H1 (cell line): ENCODE results near the gene PRKAA2. TPM values are rescaled to one million over a fixed set of nuclear protein-coding genes. Genes with fewer than 3 reads are reported as not detected.
A peak's percentile ranks its signal among the peaks of the same experiment; 100 is the strongest.

Experiments used
- CTCF ChIA-PET: fragments of 300-600 bp; sonication (Branson Sonifier 250); formaldehyde crosslinking; loops from one replicate; lab custom pipeline; 2021; ENCODE audit not compliant: partially characterized antibody; lab: Charles Lee
- POLR2A ChIA-PET: fragments of 300-600 bp; sonication (Branson Sonifier 250); formaldehyde crosslinking; loops from one replicate; lab custom pipeline; 2021; ENCODE audit warnings: inconsistent platforms; ENCODE audit not compliant: partially characterized antibody; lab: Charles Lee
- DNase-seq, 2 experiments: peaks; one replicate each; pipeline versions ENCODE4 v3.0.0 to v3.0.0-alpha.2; 2010 to 2022; ENCODE audit warnings: low spot score in 2 of 2, low read depth in 1 of 2, mixed read lengths in 1 of 2
- FAIRE-seq: peaks from 2 replicates; lab custom pipeline; 2011; peaks lifted over from hg19 to GRCh38; lab: Jason Lieb, UNC
- H2AFZ ChIP-seq: 2 replicates; pipeline ENCODE4 v1.8.1; 2012; ENCODE audit warnings: low read length, inconsistent platforms
- H2AK5ac ChIP-seq: 2 replicates; pipeline ENCODE4 v1.6.1; 2013; ENCODE audit warnings: low read depth, low read length
- H2BK120ac ChIP-seq: replicated peaks from 2 replicates; pipeline ENCODE3; 2013; ENCODE audit warnings: low read depth, low read length, inconsistent platforms
- H2BK12ac ChIP-seq: 2 replicates; pipeline ENCODE4 v1.6.1; 2013; ENCODE audit warnings: low read depth, low read length
- H2BK15ac ChIP-seq: 2 replicates; pipeline ENCODE4 v1.6.1; 2013; ENCODE audit warnings: low read length
- H2BK20ac ChIP-seq: 2 replicates; pipeline ENCODE4 v1.6.1; 2013; ENCODE audit warnings: low read length
- H2BK5ac ChIP-seq: 2 replicates; pipeline ENCODE4 v1.6.1; 2013; ENCODE audit warnings: low read depth, low read length
- H3K14ac ChIP-seq: 2 replicates; pipeline ENCODE4 v1.6.1; 2013; ENCODE audit warnings: inconsistent platforms; ENCODE audit not compliant: insufficient read length
- H3K18ac ChIP-seq: 2 replicates; pipeline ENCODE4 v1.6.1; 2013; ENCODE audit warnings: low read length; ENCODE audit errors: extremely low read depth
- H3K23ac ChIP-seq: 2 replicates; pipeline ENCODE4 v1.6.1; 2013; ENCODE audit warnings: inconsistent platforms; ENCODE audit not compliant: insufficient read length
- H3K23me2 ChIP-seq: 2 replicates; pipeline ENCODE4 v1.6.1; 2013; ENCODE audit warnings: low read depth, low read length
- H3K27ac ChIP-seq: 2 replicates; pipeline ENCODE4 v1.6.1; 2011; ENCODE audit warnings: low read depth, low read length, inconsistent platforms
- H3K27me3 ChIP-seq, 4 experiments: replicated peaks in 1 of 4; 1 replicate in 1 of 4; 2 replicates in 3 of 4; pipeline versions ENCODE4 v1.6.1 to v1.8.1; 2011 to 2013; ENCODE audit warnings: low read length in 3 of 4, mild to moderate bottlenecking in 3 of 4, inconsistent platforms in 2 of 4, mixed read lengths in 2 of 4, moderate library complexity in 1 of 4; ENCODE audit not compliant: control insufficient read depth in 3 of 4, insufficient read depth in 3 of 4; ENCODE audit errors: extremely low read depth in 1 of 4
- H3K36me3 ChIP-seq, 4 experiments: 2 replicates each; pipeline versions ENCODE4 v1.6.1 to v1.8.1; 2011 to 2013; ENCODE audit warnings: mild to moderate bottlenecking in 4 of 4, low read length in 3 of 4, moderate library complexity in 2 of 4, control low read depth in 1 of 4, inconsistent platforms in 1 of 4; ENCODE audit not compliant: insufficient read depth in 4 of 4, control insufficient read depth in 2 of 4
- H3K4ac ChIP-seq: replicated peaks from 2 replicates; pipeline ENCODE3; 2013; ENCODE audit warnings: low read length, low read depth, mixed read lengths, inconsistent platforms; ENCODE audit not compliant: insufficient read length
- H3K4me1 ChIP-seq, 4 experiments: replicated peaks in 1 of 4; 1 replicate in 1 of 4; 2 replicates in 3 of 4; pipeline versions ENCODE4 v1.6.1 to v1.8.1; 2011 to 2013; ENCODE audit warnings: low read length in 3 of 4, inconsistent platforms in 2 of 4, mixed read lengths in 1 of 4; ENCODE audit not compliant: insufficient read depth in 4 of 4, control insufficient read depth in 3 of 4
- H3K4me2 ChIP-seq, 2 experiments: 2 replicates each; pipeline versions ENCODE4 v1.6.1 to v1.8.1; 2011 to 2013; ENCODE audit warnings: low read depth in 2 of 2, low read length in 2 of 2, control low read depth in 1 of 2, inconsistent platforms in 1 of 2, mild to moderate bottlenecking in 1 of 2; ENCODE audit not compliant: insufficient read depth in 1 of 2
- H3K4me3 ChIP-seq, 4 experiments: fragments of 200-600, 300-600 bp in 1 of 4; sonication (generic), shearing (Covaris generic), sonication (Bioruptor Twin) in 1 of 4; 2 replicates each; pipeline versions ENCODE4 v1.5.1 to v1.8.1; 2011 to 2016; ENCODE audit warnings: low read length in 4 of 4, low read depth in 3 of 4, control low read depth in 2 of 4, inconsistent platforms in 2 of 4, mild to moderate bottlenecking in 2 of 4, mixed read lengths in 1 of 4, moderate library complexity in 1 of 4; ENCODE audit not compliant: insufficient read depth in 2 of 4; ENCODE audit errors: extremely low read depth in 1 of 4
- H3K56ac ChIP-seq: replicated peaks from 2 replicates; pipeline ENCODE3; 2013; ENCODE audit warnings: low read depth, mild to moderate bottlenecking, mixed read lengths, low read length, inconsistent platforms; ENCODE audit not compliant: insufficient read length
- H3K79me1 ChIP-seq: 2 replicates; pipeline ENCODE4 v1.6.1; 2013; ENCODE audit warnings: low read depth, low read length, control low read depth
- H3K79me2 ChIP-seq, 2 experiments: 2 replicates each; pipeline versions ENCODE4 v1.6.1 to v1.8.1; 2012 to 2013; ENCODE audit warnings: low read length in 2 of 2, mild to moderate bottlenecking in 2 of 2, inconsistent platforms in 1 of 2; ENCODE audit not compliant: insufficient read depth in 2 of 2, control insufficient read depth in 1 of 2
- H3K9ac ChIP-seq, 4 experiments: replicated peaks in 1 of 4; 1 replicate in 1 of 4; 2 replicates in 3 of 4; pipeline versions ENCODE4 v1.6.1 to v1.8.1; 2011 to 2013; ENCODE audit warnings: low read depth in 3 of 4, low read length in 3 of 4, control low read depth in 2 of 4, mild to moderate bottlenecking in 2 of 4, moderate library complexity in 2 of 4, inconsistent platforms in 1 of 4; ENCODE audit errors: extremely low read depth in 1 of 4
- H3K9me3 ChIP-seq, 2 experiments: 2 replicates each; pipeline versions ENCODE4 v1.6.1 to v1.8.1; 2012 to 2013; ENCODE audit warnings: mild to moderate bottlenecking in 2 of 2, moderate library complexity in 2 of 2, control low read depth in 1 of 2, inconsistent platforms in 1 of 2, low read depth in 1 of 2, low read length in 1 of 2, mixed read lengths in 1 of 2; ENCODE audit not compliant: insufficient read depth in 2 of 2
- H4K20me1 ChIP-seq, 2 experiments: replicated peaks in 1 of 2; 2 replicates each; pipeline versions ENCODE3 to v1.8.1; 2011 to 2013; ENCODE audit warnings: inconsistent platforms in 2 of 2, low read length in 2 of 2, mild to moderate bottlenecking in 1 of 2; ENCODE audit not compliant: insufficient read depth in 2 of 2, control insufficient read depth in 1 of 2
- H4K5ac ChIP-seq: 2 replicates; pipeline ENCODE4 v1.6.1; 2013; ENCODE audit warnings: low read length, low read depth, mixed read lengths, inconsistent platforms; ENCODE audit not compliant: insufficient read length
- H4K8ac ChIP-seq: 2 replicates; pipeline ENCODE4 v1.8.0; 2013; ENCODE audit warnings: mild to moderate bottlenecking, moderate library complexity, low read length, inconsistent platforms; ENCODE audit not compliant: insufficient read depth; ENCODE audit errors: extremely low read depth
- H4K91ac ChIP-seq: replicated peaks from 2 replicates; pipeline ENCODE3; 2013; ENCODE audit warnings: low read length, mixed read lengths, inconsistent platforms; ENCODE audit not compliant: insufficient read length
- ASH2L ChIP-seq: fragments of 200-600, 300-600 bp; sonication (generic); IDR thresholded peaks from one replicate; pipeline ENCODE4 v1.7.1; 2017; ENCODE audit warnings: low read length
- BRCA1 ChIP-seq: IDR thresholded peaks from 2 replicates; pipeline ENCODE4 v1.6.1; 2012; ENCODE audit warnings: low read depth, low read length, improper control_type of control experiment
- CREB1 ChIP-seq: IDR thresholded peaks from 2 replicates; pipeline ENCODE4 v1.6.1; 2012; ENCODE audit warnings: inconsistent platforms
- CTBP2 ChIP-seq: IDR thresholded peaks from 2 replicates; pipeline ENCODE4 v1.7.0; 2011; ENCODE audit warnings: borderline replicate concordance, mild to moderate bottlenecking, moderate library complexity, mixed read lengths, low read length; ENCODE audit not compliant: insufficient read depth, insufficient read length
- EGR1 ChIP-seq: IDR thresholded peaks from 2 replicates; pipeline ENCODE4 v1.6.1; 2011; ENCODE audit warnings: low read depth, low read length, borderline replicate concordance
- KDM4A ChIP-seq: IDR thresholded peaks from one replicate; pipeline ENCODE4 v1.7.1; 2012; ENCODE audit warnings: low read depth, mild to moderate bottlenecking, moderate library complexity, low read length, inconsistent platforms; ENCODE audit not compliant: severe bottlenecking
- SAP30 ChIP-seq: fragments of 300-600 bp; sonication (generic); IDR thresholded peaks from 2 replicates; pipeline ENCODE4 v1.7.1; 2012; ENCODE audit warnings: low read length, moderate library complexity, mild to moderate bottlenecking, inconsistent platforms; ENCODE audit not compliant: insufficient read depth, insufficient replicate concordance
- SIN3A ChIP-seq, 2 experiments: IDR thresholded peaks in 1 of 2; conservative IDR thresholded peaks in 1 of 2; 2 replicates each; pipeline ENCODE4 v1.6.1; 2011 to 2012; ENCODE audit warnings: low read length in 2 of 2, improper control_type of control experiment in 1 of 2, low read depth in 1 of 2, mild to moderate bottlenecking in 1 of 2
- TAF1 ChIP-seq: IDR thresholded peaks from 2 replicates; pipeline ENCODE4 v1.6.1; 2011; ENCODE audit warnings: mild to moderate bottlenecking, low read depth, low read length
- TEAD4 ChIP-seq: IDR thresholded peaks from 2 replicates; pipeline ENCODE4 v1.6.1; 2012; ENCODE audit warnings: low read depth, low read length, inconsistent platforms, mixed read lengths
- YY1 ChIP-seq: IDR thresholded peaks from 2 replicates; pipeline ENCODE4 v1.6.1; 2011; ENCODE audit warnings: low read depth, mild to moderate bottlenecking, low read length
- WGBS, 2 experiments: shearing (Covaris generic) in 1 of 2; methylation state at CpG; one replicate each; pipeline versions ENCODE4 v1.1.6 to v1.1.7; 2013 to 2015; ENCODE audit warnings: low lambda C conversion rate in 2 of 2, mixed read lengths in 2 of 2, inconsistent platforms in 1 of 2, low coverage in 1 of 2, missing lambda C conversion rate in 1 of 2; ENCODE audit not compliant: insufficient replicate concordance in 2 of 2, insufficient coverage in 1 of 2, insufficient read length in 1 of 2; ENCODE audit errors: extremely low coverage in 1 of 2, missing lambda C conversion rate in 1 of 2; 5-methylcytosine and 5-hydroxymethylcytosine counted together
- polyA plus RNA-seq, 7 experiments: library from polyadenylated mRNA; depleted of rRNA in 3 of 7; stranded (reverse) in 5 of 7; unstranded in 2 of 7; fragments of >200 nt in 5 of 7; fragments of 200-250 nt in 2 of 7; gene quantifications; 1 replicate in 5 of 7; 2 replicates in 1 of 7; 4 replicates in 1 of 7; pipeline versions ENCODE4 v1.2.1 to v1.2.3, GENCODE V29; 2011 to 2013; ENCODE audit warnings: missing spikeins in 2 of 7, mixed read lengths in 2 of 7
- total RNA-seq: library from RNA; stranded (reverse); fragmentation: NEBNext Ultra II Directional; extraction: Animal tissue kit (Norgen Biotek cat#: 25700); gene quantifications from 2 replicates; pipeline ENCODE4 v1.2.1, GENCODE V29; 2021

The PRKAA2 gene
- total and polyA plus RNA-seq, 2 of the 8 experiments (the other 6 are each of a cell fraction or from before 2014, with no cell fraction given), result 2.6 to 6.4 TPM

GRCh38 chr1:56645677-56646305 is 677 bp downstream of the PRKAA2 start:
- Histone ChIP-seq H3K9ac (peak overlapping the region in 3 of 4 experiments; percentile 58 to 69 (median 69); a peak in 6 of 7 replicates), H3K4me2 (peak overlapping the region; percentile 84 to 86), H3K23ac (no peak overlapping the region), H3K18ac (peak overlapping the region; percentile 63; the same call in 1 of the 2 replicates), H3K4me1 (peaks cover 0 to 2% (median under 1%) of the 10 kb centered on the region in 4 experiments; a peak in 1 of 7 replicates), H3K4me3 (peak overlapping the region; percentile 62 to 73 (median 68)), H3K4ac (no peak overlapping the region), H2AFZ (peak overlapping the region; percentile 91), H4K8ac (peak overlapping the region; percentile 93), H3K23me2 (peaks cover 6% of the 10 kb centered on the region), H3K27me3 (peaks cover 0 to 10% (median 1%) of the 10 kb centered on the region in 4 experiments; a peak in 1 of 7 replicates), H3K36me3 (no peaks in the 10 kb centered on the region), H3K9me3 (no peaks in the 10 kb centered on the region), H3K56ac (no peak overlapping the region), H2BK20ac (0 out of 2 replicates have a peak overlapping the region, but pooled peaks have one; percentile 56), H2BK12ac (peak overlapping the region; percentile 70), H2BK5ac (peak overlapping the region; percentile 69; the same call in 1 of the 2 replicates), H3K79me2 (peaks cover 0 to 40% of the 10 kb centered on the region in 2 experiments; a peak in 2 of 4 replicates), H3K14ac (no peak overlapping the region), H4K20me1 (no peaks in the 10 kb centered on the region), H3K27ac (no peak overlapping the region), H2BK15ac (peak overlapping the region; percentile 7; the same call in 1 of the 2 replicates), H4K91ac (peak overlapping the region; percentile 97), H2BK120ac (no peak overlapping the region), H4K5ac (peak overlapping the region; percentile 83), H2AK5ac (no peak overlapping the region), H3K79me1 (no peaks in the 10 kb centered on the region)
- no peak for TF ChIP-seq BRCA1
- peak; percentile 73 for TF ChIP-seq KDM4A
- no peak for TF ChIP-seq EGR1
- TF ChIP-seq TAF1, result 0 out of 2 replicates have a peak, but pooled peaks have one; percentile 20
- TF ChIP-seq ASH2L, result peak; percentile 6
- TF ChIP-seq YY1, result peak; percentile 48
- peak in 1 of 2 experiments; percentile 19; a peak in 1 of 4 replicates for TF ChIP-seq SIN3A (conservative IDR thresholded peaks at IDR 0.05 in 1 of 2, IDR thresholded peaks at IDR 0.05 in 1 of 2; ENCODE audit: low read depth in 1 of 2, low read length in 2 of 2)
- peak; percentile 34; the same call in 1 of the 2 replicates for TF ChIP-seq TEAD4
- TF ChIP-seq CTBP2, result peak; percentile 2
- TF ChIP-seq SAP30, result peak; percentile 24
- TF ChIP-seq CREB1, result no peak
- WGBS, 2 experiments, result 4% methylated on average over 18 of the region's 18 CpGs; no CpG with 5 or more reads in 1 of the 2 experiments
- FAIRE-seq, result no peak
- ChIA-PET CTCF (interaction anchor here (1.1 to 1.5 kb wide), 3 partner anchors 158 to 1502 kb away, joined by 3 read pairs; no protein-coding TSS in a partner anchor), POLR2A (interaction anchor here (0.9 to 1.7 kb wide), 2 partner anchors 18 to 27 kb away, joined by 3 to 4 read pairs; no protein-coding TSS in a partner anchor)
- DNase-seq, result peak in 1 of 2 experiments; percentile 51
